GM18907 (cell line): ENCODE data around the gene APP.

Experiments used
- ATAC-seq: cut with Tn5 transposase; IDR thresholded peaks from one replicate; pipeline ENCODE4 v1.9.1; 2021; ENCODE audit warnings: mild to moderate bottlenecking, moderate library complexity; ENCODE audit not compliant: unreplicated experiment

APP gene

GRCh38 chr21:25842925-25843324 lies 327.6 kb downstream of the APP start:
- no peak for ATAC-seq

GRCh38 chr21:25838809-25839208 lies 331.8 kb downstream of the APP start:
- no peak for ATAC-seq

- ATAC-seq, result no peak
Measured at GRCh38 chr21:25837533-25838265, 332.9 kb downstream of the APP start.

GRCh38 chr21:25836396-25836795 lies 334.2 kb downstream of the APP start:
- ATAC-seq, result no peak

- no peak for ATAC-seq
Measured at GRCh38 chr21:25834381-25834780, 336.2 kb downstream of the APP start.

GRCh38 chr21:25831300-25831960 lies 339.1 kb downstream of the APP start:
- ATAC-seq, result no peak
